ENCODE results near the gene NVL.

DNA sequence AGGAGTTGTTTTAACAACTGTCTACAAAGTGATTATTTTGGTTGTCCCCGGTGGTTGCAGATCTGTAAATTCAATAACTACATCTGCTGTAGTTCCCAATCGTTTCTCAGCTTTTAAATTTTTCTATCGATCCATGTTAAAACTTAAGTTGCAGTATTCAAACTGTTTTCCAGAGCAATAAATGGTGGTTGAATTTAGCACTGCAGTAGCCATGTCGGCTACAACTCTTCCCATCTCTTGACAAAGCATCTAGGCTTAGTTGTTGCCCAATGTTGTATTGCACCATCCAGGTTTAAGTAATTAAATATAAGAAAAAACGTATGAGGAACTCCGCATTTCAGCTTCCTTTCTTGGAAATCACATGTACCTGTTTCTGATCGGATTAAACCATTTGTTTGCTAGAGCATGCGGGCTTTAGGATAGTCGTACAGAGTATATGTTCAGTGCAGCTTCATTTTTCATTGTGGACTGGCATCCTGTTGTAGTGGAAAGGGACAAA is 27.7 kb upstream of the NVL start:
- TF ChIP-seq, protein P1, sequence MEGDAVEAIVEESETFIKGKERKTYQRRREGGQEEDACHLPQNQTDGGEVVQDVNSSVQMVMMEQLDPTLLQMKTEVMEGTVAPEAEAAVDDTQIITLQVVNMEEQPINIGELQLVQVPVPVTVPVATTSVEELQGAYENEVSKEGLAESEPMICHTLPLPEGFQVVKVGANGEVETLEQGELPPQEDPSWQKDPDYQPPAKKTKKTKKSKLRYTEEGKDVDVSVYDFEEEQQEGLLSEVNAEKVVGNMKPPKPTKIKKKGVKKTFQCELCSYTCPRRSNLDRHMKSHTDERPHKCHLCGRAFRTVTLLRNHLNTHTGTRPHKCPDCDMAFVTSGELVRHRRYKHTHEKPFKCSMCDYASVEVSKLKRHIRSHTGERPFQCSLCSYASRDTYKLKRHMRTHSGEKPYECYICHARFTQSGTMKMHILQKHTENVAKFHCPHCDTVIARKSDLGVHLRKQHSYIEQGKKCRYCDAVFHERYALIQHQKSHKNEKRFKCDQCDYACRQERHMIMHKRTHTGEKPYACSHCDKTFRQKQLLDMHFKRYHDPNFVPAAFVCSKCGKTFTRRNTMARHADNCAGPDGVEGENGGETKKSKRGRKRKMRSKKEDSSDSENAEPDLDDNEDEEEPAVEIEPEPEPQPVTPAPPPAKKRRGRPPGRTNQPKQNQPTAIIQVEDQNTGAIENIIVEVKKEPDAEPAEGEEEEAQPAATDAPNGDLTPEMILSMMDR (conservative IDR thresholded peaks at IDR 0.05 in 1 of 2, IDR thresholded peaks at IDR 0.05 in 1 of 2; ENCODE audit: low read depth in 1 of 2, low read length in 2 of 2) = peak in 1 of 2 donors; percentile 4
- TF ChIP-seq EZH2 (IDR thresholded peaks at IDR 0.05; ENCODE audit: low read length, missing control alignments) = no peak
